Peyer's patch (tissue), 4 donors: ENCODE data around the gene CHRD.

ENCODE experiments used
- CTCF ChIP-seq, 6 experiments: fragments of 450-650 bp in 4 of 6; fragments of 200-600 bp in 2 of 6; sonication (generic) in 1 of 6; IDR thresholded peaks; one replicate each; pipeline ENCODE4 v1.5.1; 2017 to 2019; ENCODE audit warnings: antibody characterized with exemption in 6 of 6, mild to moderate bottlenecking in 3 of 6, moderate library complexity in 1 of 6
- POLR2A ChIP-seq, 2 donors: fragments of 450-650 bp; IDR thresholded peaks; one replicate each; pipeline ENCODE4 v1.5.1; 2017; ENCODE audit warnings: antibody characterized with exemption in 2 of 2, mild to moderate bottlenecking in 2 of 2, moderate library complexity in 2 of 2

GRCh38 chr3:184386047-184386806, 6.4 kb downstream of the CHRD start:
- TF ChIP-seq CTCF (IDR thresholded peaks at IDR 0.05) (no peak), POLR2A (IDR thresholded peaks at IDR 0.05) (no peak)
